ENCODE results near the gene ESYT1. TPM values are rescaled to one million over a fixed set of nuclear protein-coding genes. Genes with fewer than 3 reads are reported as not detected.
A peak's percentile ranks its signal among the peaks of the same experiment; 100 is the strongest.

Gene ESYT1
- total and polyA plus RNA-seq, 9 of the 15 experiments (the other 6 are each of a cell fraction or from before 2014, with no cell fraction given): 132 to 420 (median 164) TPM

DNA sequence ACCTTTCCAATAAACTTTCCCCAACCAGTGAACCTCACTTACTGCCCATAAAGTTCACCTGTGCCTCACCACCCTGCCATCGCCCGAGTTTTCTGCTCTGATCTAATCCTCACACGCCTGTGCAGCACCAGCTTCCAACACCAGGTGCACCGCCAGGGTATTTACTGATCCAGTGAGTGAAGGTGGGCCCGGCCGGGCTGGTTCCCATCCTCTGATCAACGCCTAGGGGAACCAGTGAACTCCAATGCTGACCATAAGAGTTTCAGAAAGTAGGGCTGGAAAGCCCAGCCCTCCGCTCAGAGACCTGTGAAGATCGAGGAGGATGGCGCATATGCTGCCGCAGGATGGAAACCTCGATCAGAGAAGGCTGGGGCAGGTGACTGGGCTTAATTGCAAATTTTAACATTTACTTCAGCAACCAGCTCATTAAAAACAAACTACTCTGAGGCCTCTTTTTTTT is 23.6 kb downstream of the ESYT1 start (continued):
- TF ChIP-seq ZNF239 (CRISPR knock-in tag; IDR thresholded peaks at IDR 0.05) (no peak), HDGF (IDR thresholded peaks at IDR 0.05) (no peak), NCOR1 (IDR thresholded peaks at IDR 0.05) (no peak), NFXL1 (CRISPR knock-in tag; IDR thresholded peaks at IDR 0.05) (no peak), ZNF146 (CRISPR knock-in tag; IDR thresholded peaks at IDR 0.05; ENCODE audit: unreplicated experiment) (no peak), HIVEP1 (CRISPR knock-in tag; IDR thresholded peaks at IDR 0.05) (no peak), NFRKB (IDR thresholded peaks at IDR 0.05; ENCODE audit: low read depth) (peak; percentile 86; the same call in 1 of the 2 replicates), TEAD1 (CRISPR knock-in tag; IDR thresholded peaks at IDR 0.05) (peak in 1 of 2 experiments; percentile 50; a peak in 1 of 4 replicates), SP1 (CRISPR knock-in tag; IDR thresholded peaks at IDR 0.05) (0 out of 2 replicates have a peak, but pooled peaks have one; percentile 34), SRF (CRISPR knock-in tag; IDR thresholded peaks at IDR 0.05) (peak in 1 of 2 experiments; percentile 35; a peak in 1 of 4 replicates), TAF7 (tag; IDR thresholded peaks at IDR 0.05) (no peak), CBX8 (IDR thresholded peaks at IDR 0.05; ENCODE audit: borderline replicate concordance, extremely low read depth, low read depth, low read length, poor library complexity, severe bottlenecking) (no peak), ZNF217 (CRISPR knock-in tag; IDR thresholded peaks at IDR 0.05) (no peak), DIDO1 (tag; IDR thresholded peaks at IDR 0.05; ENCODE audit: low read depth) (no peak), HEY1 (CRISPR knock-in tag; IDR thresholded peaks at IDR 0.05; ENCODE audit: borderline replicate concordance) (no peak), ZNF79 (CRISPR knock-in tag; IDR thresholded peaks at IDR 0.05; ENCODE audit: low read depth) (no peak), SMAD4 (CRISPR knock-in tag; conservative IDR thresholded peaks at IDR 0.05) (no peak), GABPB1 (CRISPR knock-in tag; IDR thresholded peaks at IDR 0.05) (no peak), ZNF561 (CRISPR knock-in tag; conservative IDR thresholded peaks at IDR 0.05) (no peak)
- TF ChIP-seq, protein P1, sequence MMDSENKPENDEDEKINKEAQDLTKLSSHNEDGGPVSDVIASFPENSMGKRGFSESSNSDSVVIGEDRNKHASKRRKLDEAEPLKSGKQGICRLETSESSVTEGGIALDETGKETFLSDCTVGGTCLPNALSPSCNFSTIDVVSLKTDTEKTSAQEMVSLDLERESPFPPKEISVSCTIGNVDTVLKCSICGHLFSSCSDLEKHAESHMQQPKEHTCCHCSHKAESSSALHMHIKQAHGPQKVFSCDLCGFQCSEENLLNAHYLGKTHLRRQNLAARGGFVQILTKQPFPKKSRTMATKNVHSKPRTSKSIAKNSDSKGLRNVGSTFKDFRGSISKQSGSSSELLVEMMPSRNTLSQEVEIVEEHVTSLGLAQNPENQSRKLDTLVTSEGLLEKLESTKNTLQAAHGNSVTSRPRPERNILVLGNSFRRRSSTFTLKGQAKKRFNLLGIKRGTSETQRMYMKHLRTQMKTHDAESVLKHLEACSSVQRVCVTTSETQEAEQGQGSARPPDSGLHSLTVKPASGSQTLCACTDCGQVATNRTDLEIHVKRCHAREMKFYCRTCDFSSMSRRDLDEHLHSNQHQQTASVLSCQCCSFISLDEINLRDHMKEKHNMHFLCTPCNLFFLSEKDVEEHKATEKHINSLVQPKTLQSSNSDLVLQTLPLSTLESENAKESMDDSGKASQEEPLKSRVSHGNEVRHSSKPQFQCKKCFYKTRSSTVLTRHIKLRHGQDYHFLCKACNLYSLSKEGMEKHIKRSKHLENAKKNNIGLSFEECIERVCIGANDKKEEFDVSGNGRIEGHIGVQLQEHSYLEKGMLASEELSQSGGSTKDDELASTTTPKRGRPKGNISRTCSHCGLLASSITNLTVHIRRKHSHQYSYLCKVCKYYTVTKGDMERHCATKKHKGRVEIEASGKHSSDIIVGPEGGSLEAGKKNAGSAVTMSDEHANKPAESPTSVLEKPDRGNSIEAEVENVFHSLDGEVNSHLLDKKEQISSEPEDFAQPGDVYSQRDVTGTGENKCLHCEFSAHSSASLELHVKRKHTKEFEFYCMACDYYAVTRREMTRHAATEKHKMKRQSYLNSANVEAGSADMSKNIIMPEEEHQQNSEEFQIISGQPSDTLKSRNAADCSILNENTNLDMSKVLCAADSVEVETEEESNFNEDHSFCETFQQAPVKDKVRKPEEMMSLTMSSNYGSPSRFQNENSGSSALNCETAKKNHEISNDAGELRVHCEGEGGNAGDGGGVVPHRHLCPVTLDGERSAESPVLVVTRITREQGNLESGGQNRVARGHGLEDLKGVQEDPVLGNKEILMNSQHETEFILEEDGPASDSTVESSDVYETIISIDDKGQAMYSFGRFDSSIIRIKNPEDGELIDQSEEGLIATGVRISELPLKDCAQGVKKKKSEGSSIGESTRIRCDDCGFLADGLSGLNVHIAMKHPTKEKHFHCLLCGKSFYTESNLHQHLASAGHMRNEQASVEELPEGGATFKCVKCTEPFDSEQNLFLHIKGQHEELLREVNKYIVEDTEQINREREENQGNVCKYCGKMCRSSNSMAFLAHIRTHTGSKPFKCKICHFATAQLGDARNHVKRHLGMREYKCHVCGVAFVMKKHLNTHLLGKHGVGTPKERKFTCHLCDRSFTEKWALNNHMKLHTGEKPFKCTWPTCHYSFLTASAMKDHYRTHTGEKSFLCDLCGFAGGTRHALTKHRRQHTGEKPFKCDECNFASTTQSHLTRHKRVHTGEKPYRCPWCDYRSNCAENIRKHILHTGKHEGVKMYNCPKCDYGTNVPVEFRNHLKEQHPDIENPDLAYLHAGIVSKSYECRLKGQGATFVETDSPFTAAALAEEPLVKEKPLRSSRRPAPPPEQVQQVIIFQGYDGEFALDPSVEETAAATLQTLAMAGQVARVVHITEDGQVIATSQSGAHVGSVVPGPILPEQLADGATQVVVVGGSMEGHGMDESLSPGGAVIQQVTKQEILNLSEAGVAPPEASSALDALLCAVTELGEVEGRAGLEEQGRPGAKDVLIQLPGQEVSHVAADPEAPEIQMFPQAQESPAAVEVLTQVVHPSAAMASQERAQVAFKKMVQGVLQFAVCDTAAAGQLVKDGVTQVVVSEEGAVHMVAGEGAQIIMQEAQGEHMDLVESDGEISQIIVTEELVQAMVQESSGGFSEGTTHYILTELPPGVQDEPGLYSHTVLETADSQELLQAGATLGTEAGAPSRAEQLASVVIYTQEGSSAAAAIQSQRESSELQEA (IDR thresholded peaks at IDR 0.05; ENCODE audit: low read depth): no peak

All from K562 (cell line).